Measurements from ENCODE around the gene OR5D14. TPM values are rescaled to one million over a fixed set of nuclear protein-coding genes. Genes with fewer than 3 reads are reported as not detected.

Gene OR5D14
- total RNA-seq (not detected), polyA plus RNA-seq (not detected)
- long read RNA-seq, donor 1: 0 reads
- long read RNA-seq, donor 2: 0 reads

- DNase-seq (no peak), ATAC-seq (no peak)
- intact Hi-C loops (cut with DNase I): no loop called here
Observed at GRCh38 chr11:55795256-55795655, at the start of gene OR5D14. Gene OR5D14 (plus strand): TSS chr11:55795556. CDS start chr11:55795556, 0 bp downstream.

GRCh38 chr11:55773138-55773537, 22.2 kb upstream of the OR5D14 start, which contains the start of gene OR5D13:
Gene OR5D13 (plus strand): TSS chr11:55773438. CDS start chr11:55773438, 0 bp downstream.
- H3K36me3 ChIP-seq (ENCODE audit: insufficient read depth in 1 of 2, low read depth in 1 of 2): no peaks in the 10 kb centered on the region
- intact Hi-C loops (cut with DNase I): no loop called here
- H3K4me3 ChIP-seq: no peak within 1 kb of the TSS
- DNase-seq: no peak
- no peak within 1 kb of the TSS for H3K27ac ChIP-seq
- peaks cover 0 to 2% (median 0%) of the 10 kb centered on the region in 3 donors for H3K27me3 ChIP-seq (ENCODE audit: insufficient read depth in 3 of 3, low read length in 2 of 3)
- TF ChIP-seq CTCF (IDR thresholded peaks at IDR 0.05): no peak
- H3K4me1 ChIP-seq: no peaks in the 10 kb centered on the region
- ATAC-seq: no peak
- H3K9me3 ChIP-seq: peaks cover 2% of the 10 kb centered on the region

More at GRCh38 chr11:55795256-55795655, at the start of gene OR5D14:
- Histone ChIP-seq H3K4me1 (no peaks in the 10 kb centered on the region), H3K27ac (no peak within 1 kb of the TSS), H3K9me3 (no peaks in the 10 kb centered on the region), H3K36me3 (ENCODE audit: insufficient read depth in 1 of 2, low read depth in 1 of 2) (no peaks in the 10 kb centered on the region), H3K27me3 (ENCODE audit: insufficient read depth in 3 of 3, low read length in 2 of 3) (no peaks in the 10 kb centered on the region), H3K4me3 (no peak within 1 kb of the TSS)
- TF ChIP-seq CTCF (IDR thresholded peaks at IDR 0.05): no peak

- WGBS, 3 donors: 81 to 85% (median 82%) methylated on average over 1 of the region's 1 CpG
- intact Hi-C loops (cut with DNase I): no loop called here
Observed at GRCh38 chr11:55791606-55792005, 3.8 kb upstream of the OR5D14 start.

GRCh38 chr11:55793321-55793720, 2.0 kb upstream of the OR5D14 start:
- 42 to 70% (median 59%) methylated on average over 2 of the region's 2 CpGs for WGBS, 3 donors
- no peak for ATAC-seq
- no peak for TF ChIP-seq CTCF (IDR thresholded peaks at IDR 0.05)
- intact Hi-C loops (cut with DNase I): no loop called here
- no peak overlapping the region for H3K27ac ChIP-seq
- H3K4me1 ChIP-seq: no peaks in the 10 kb centered on the region
- no peak for DNase-seq
- no peaks in the 10 kb centered on the region for H3K27me3 ChIP-seq (ENCODE audit: insufficient read depth in 3 of 3, low read length in 2 of 3)
- H3K9me3 ChIP-seq: no peaks in the 10 kb centered on the region
- no peak overlapping the region for H3K4me3 ChIP-seq
- no peaks in the 10 kb centered on the region for H3K36me3 ChIP-seq (ENCODE audit: insufficient read depth in 1 of 2, low read depth in 1 of 2)

More at GRCh38 chr11:55791606-55792005, 3.8 kb upstream of the OR5D14 start:
- TF ChIP-seq CTCF (IDR thresholded peaks at IDR 0.05): no peak
- Histone ChIP-seq H3K27me3 (ENCODE audit: insufficient read depth in 3 of 3, low read length in 2 of 3) (no peaks in the 10 kb centered on the region), H3K36me3 (ENCODE audit: insufficient read depth in 1 of 2, low read depth in 1 of 2) (no peaks in the 10 kb centered on the region), H3K9me3 (no peaks in the 10 kb centered on the region), H3K4me3 (no peak overlapping the region), H3K4me1 (no peaks in the 10 kb centered on the region), H3K27ac (no peak overlapping the region)
- DNase-seq (no peak), ATAC-seq (no peak)

- DNase-seq (no peak), ATAC-seq (no peak)
- Histone ChIP-seq H3K27me3 (ENCODE audit: insufficient read depth in 3 of 3, low read length in 2 of 3) (no peaks in the 10 kb centered on the region), H3K27ac (no peak overlapping the region), H3K4me3 (no peak overlapping the region), H3K9me3 (no peaks in the 10 kb centered on the region), H3K36me3 (ENCODE audit: insufficient read depth in 1 of 2, low read depth in 1 of 2) (no peaks in the 10 kb centered on the region), H3K4me1 (no peaks in the 10 kb centered on the region)
- TF ChIP-seq CTCF (IDR thresholded peaks at IDR 0.05): no peak
- intact Hi-C loops (cut with DNase I): no loop called here
- 72 to 86% (median 78%) methylated on average over 1 of the region's 1 CpG for WGBS, 3 donors
Observed at GRCh38 chr11:55806248-55806647, 10.9 kb downstream of the OR5D14 start.

All from psoas muscle (tissue), 8 donors.